OCI-LY1 (cell line): ENCODE results near the gene STAT3.

ENCODE experiments used
- EZH2 ChIP-seq: fragments of 200-600 bp; sonication (generic), shearing (Covaris generic); IDR thresholded peaks from 2 replicates; pipeline ENCODE4 v1.8.0; 2017; ENCODE audit warnings: borderline replicate concordance, mixed run types, mild to moderate bottlenecking, antibody characterized with exemption, low read length, moderate library complexity, mixed read lengths
- TF ChIP-seq, protein P1 (sequence below): fragments of 200-600 bp; sonication (generic), shearing (Covaris generic); IDR thresholded peaks from 2 replicates; pipeline ENCODE4 v1.5.1; 2017; ENCODE audit warnings: mild to moderate bottlenecking, antibody characterized with exemption, low read length, moderate library complexity, mixed read lengths

- TF ChIP-seq, protein P1, sequence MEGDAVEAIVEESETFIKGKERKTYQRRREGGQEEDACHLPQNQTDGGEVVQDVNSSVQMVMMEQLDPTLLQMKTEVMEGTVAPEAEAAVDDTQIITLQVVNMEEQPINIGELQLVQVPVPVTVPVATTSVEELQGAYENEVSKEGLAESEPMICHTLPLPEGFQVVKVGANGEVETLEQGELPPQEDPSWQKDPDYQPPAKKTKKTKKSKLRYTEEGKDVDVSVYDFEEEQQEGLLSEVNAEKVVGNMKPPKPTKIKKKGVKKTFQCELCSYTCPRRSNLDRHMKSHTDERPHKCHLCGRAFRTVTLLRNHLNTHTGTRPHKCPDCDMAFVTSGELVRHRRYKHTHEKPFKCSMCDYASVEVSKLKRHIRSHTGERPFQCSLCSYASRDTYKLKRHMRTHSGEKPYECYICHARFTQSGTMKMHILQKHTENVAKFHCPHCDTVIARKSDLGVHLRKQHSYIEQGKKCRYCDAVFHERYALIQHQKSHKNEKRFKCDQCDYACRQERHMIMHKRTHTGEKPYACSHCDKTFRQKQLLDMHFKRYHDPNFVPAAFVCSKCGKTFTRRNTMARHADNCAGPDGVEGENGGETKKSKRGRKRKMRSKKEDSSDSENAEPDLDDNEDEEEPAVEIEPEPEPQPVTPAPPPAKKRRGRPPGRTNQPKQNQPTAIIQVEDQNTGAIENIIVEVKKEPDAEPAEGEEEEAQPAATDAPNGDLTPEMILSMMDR = no peak
- no peak; the same call in 1 of the 2 replicates for TF ChIP-seq EZH2
Measured at GRCh38 chr17:42421507-42422338, 33.5 kb upstream of the STAT3 start.
